Kidney epithelial cell (primary cell): ENCODE results near the gene MAFF. TPM values are rescaled to one million over a fixed set of nuclear protein-coding genes. Genes with fewer than 3 reads are reported as not detected.

Experiments used
- DNase-seq: peaks from one replicate; pipeline ENCODE4 v3.0.0-alpha.2; 2010; ENCODE audit warnings: low read depth
- H3K27me3 ChIP-seq: 2 replicates; pipeline ENCODE4 v1.6.0; 2011; ENCODE audit warnings: low read length; ENCODE audit not compliant: control insufficient read depth, insufficient read depth
- H3K36me3 ChIP-seq: 2 replicates; pipeline ENCODE4 v1.5.1; 2011; ENCODE audit warnings: low read length; ENCODE audit not compliant: control insufficient read depth, insufficient read depth
- H3K4me3 ChIP-seq: 2 replicates; pipeline ENCODE4 v1.5.1; 2011; ENCODE audit warnings: low read depth, mild to moderate bottlenecking, control low read depth, low read length
- CTCF ChIP-seq: IDR thresholded peaks from 2 replicates; pipeline ENCODE4 v1.5.1; 2011; ENCODE audit warnings: mild to moderate bottlenecking, moderate library complexity, low read length, control low read depth, inconsistent platforms; ENCODE audit not compliant: insufficient read depth, poor library complexity, severe bottlenecking
- total RNA-seq: library from RNA; depleted of rRNA; stranded (reverse); fragments of >200 nt; gene quantifications from 2 replicates; pipeline ENCODE4 v1.2.3, GENCODE V29; 2015

Gene MAFF
- total RNA-seq, 1 donor from 2014 or later, result 99.5 TPM

DNA sequence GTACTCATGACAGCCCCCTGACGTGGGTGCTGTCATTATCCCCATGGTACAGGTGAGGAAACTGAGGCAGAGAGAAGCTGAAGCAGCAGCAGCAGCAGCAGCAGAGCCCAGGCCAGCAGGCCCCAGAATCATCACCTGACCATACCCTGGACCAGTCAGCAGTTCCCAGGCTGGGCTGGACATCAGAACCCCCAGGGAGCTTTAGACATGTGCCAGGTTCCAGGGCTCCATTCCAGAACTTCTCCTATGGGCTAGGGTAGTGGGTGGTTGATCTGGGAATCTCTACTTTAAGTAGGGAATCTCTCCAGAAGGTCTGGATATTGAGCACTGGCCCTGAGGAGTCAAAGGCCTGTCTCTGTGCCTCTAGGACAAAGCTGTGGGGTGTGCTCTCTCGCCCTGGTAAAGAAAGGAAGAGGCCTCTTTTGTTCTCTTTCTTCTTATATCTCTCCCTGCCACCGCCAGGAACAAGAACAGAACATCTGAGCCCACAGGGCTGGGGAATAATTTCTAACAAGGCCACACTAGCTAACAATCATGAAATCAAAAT is 26.6 kb downstream of the MAFF start:
- no peak for TF ChIP-seq CTCF
- no peak overlapping the region for H3K4me3 ChIP-seq
- no peaks in the 10 kb centered on the region for H3K27me3 ChIP-seq
- DNase-seq, result no peak
- H3K36me3 ChIP-seq, result peaks cover 4% of the 10 kb centered on the region

DNA sequence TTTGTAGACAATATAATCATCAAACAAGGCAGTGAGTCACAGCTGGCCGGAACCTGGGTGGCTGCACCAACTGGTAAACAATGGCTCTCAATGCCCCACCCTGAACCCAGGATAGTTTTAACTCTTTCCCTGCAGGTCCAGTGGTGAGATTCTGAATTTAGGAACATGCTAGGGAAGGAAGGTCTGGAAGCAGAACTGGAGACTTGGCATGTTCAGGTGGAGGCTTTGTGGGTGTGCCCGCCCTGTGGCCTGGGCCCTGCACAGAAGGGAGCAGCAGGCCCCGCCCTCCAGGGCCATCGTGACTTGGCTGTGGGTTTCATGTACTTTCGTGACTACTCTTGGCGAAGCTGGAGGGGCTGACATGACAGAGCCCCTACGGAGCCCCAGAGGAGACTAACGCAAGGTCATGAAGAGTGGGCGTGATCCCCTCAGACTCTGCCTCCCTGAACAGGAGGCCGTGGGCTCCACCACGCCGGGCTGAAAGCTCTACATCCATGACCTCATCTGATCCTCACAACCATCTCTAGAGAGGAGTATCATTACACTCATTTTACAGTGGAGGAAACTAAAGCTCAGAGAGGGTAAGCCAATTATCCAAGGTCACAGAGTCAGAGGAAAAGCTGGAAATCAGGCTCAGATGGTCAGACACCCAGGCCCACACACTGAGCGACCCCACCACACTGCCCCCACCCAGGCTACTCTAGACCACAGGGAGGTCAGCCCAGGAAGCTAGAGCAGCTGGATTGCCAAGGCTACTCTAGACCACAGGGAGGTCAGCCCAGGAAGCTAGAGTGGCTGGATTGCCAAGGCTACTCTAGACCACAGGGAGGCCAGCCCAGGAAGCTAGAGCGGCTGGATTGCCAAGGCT is 27.3 kb downstream of the MAFF start:
- H3K4me3 ChIP-seq, result no peak overlapping the region
- no peak for TF ChIP-seq CTCF
- no peaks in the 10 kb centered on the region for H3K27me3 ChIP-seq
- DNase-seq, result no peak
- peaks cover 4% of the 10 kb centered on the region for H3K36me3 ChIP-seq

DNA sequence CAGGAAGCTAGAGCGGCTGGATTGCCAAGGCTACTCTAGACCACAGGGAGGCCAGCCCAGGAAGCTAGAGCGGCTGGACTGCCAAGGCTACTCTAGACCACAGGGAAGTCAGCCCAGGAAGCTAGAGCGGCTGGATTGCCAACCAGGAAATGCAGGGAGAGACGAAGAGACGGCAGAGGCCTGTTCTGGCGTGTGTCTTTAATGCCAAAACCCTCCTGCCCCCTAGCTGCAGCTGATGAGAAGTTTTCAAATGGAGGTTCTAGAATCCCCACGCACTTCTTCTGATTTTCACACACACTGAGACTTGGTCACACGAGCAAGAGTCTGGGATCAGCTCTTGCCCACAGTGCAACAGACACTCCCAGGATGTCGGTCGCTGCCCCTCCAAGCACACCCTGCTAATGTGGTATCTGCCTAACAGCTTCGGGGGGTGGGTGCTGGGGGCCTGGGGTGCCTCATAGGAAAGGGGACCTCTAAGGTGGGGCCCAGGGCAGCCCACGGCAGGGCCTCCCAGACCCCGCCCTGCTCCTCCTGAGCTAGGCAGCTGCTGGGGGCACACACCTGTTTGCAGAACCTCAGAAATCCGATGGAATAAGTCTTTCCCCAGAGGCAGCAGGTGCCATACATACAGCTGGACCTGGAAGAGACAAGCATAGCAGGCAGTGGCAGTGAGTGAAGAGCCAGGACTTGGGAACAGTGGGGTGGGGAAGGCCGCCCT is 28.5 kb downstream of the MAFF start:
- DNase-seq, result no peak
- peak; percentile 31 for TF ChIP-seq CTCF
- Histone ChIP-seq H3K36me3 (peaks cover 2% of the 10 kb centered on the region), H3K27me3 (no peaks in the 10 kb centered on the region), H3K4me3 (no peak overlapping the region)

DNA sequence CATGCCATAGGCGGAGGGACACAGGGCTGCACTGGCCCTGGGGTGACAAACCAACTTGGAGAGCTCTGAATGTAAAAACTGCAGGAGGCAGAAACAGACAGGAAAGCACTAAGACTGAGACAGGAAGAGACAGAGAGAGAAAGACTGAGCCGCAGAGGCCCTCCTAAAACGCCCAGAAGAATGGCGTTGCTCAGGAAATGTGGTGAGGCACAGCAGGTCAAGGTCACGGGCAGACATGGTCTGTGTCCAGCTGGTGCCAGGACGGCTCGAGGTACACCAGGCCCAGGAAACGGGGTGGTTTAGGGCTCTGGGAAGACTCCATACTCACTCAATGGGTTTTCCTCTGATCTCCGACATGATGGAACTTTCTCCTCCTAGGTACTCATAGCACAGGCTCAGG is 29.1 kb downstream of the MAFF start:
- no peak for DNase-seq
- no peaks in the 10 kb centered on the region for H3K27me3 ChIP-seq
- no peak overlapping the region for H3K4me3 ChIP-seq
- peaks cover 2% of the 10 kb centered on the region for H3K36me3 ChIP-seq
- no peak for TF ChIP-seq CTCF

DNA sequence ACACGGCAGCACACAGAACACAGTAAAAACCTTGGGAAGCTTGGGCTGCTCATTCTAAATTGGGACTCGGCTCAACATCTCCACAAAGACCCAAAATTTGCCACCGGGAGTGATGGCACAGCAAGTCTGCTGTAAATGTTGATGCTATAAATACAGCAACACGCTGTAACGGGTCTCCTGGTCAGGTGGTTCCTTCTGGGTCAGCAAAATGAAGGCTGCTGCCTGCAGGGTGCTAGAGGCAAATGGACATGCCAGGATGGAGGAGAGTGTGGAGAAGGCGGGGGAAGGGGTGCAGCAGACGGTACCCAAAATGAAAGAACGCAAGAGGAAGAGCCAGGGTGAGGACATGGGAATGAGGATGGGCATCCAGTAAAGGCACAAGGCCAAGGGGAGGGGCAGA is 30.4 kb downstream of the MAFF start:
- H3K4me3 ChIP-seq, result no peak overlapping the region
- no peak for DNase-seq
- no peak for TF ChIP-seq CTCF
- H3K27me3 ChIP-seq, result no peaks in the 10 kb centered on the region
- peaks cover 2% of the 10 kb centered on the region for H3K36me3 ChIP-seq
